Neural cell (in vitro differentiated cells): ENCODE results near the gene DIAPH1.

Experiments
- CTCF ChIP-seq: fragments of 450-650 bp; IDR thresholded peaks from 2 replicates; pipeline ENCODE4 v1.5.1; 2014; ENCODE audit warnings: antibody characterized with exemption, mild to moderate bottlenecking, moderate library complexity; ENCODE audit not compliant: poor library complexity, severe bottlenecking
- EP300 ChIP-seq: fragments of 450-650 bp; conservative IDR thresholded peaks from 2 replicates; pipeline ENCODE4 v1.6.1; 2014; ENCODE audit warnings: antibody characterized with exemption, mild to moderate bottlenecking, moderate library complexity; ENCODE audit not compliant: poor library complexity, severe bottlenecking
- EZH2 ChIP-seq: fragments of 200-600, 300-800 bp; shearing (Covaris generic), sonication (generic); IDR thresholded peaks from 2 replicates; pipeline ENCODE4 v1.6.1; 2014; ENCODE audit warnings: antibody characterized with exemption, low read length, borderline replicate concordance, mild to moderate bottlenecking; ENCODE audit not compliant: insufficient read depth, poor library complexity, severe bottlenecking
- MXI1 ChIP-seq: fragments of 450-650 bp; conservative IDR thresholded peaks from 2 replicates; pipeline ENCODE4 v1.6.1; 2014; ENCODE audit warnings: antibody characterized with exemption, mild to moderate bottlenecking; ENCODE audit not compliant: poor library complexity, severe bottlenecking
- POLR2AphosphoS5 ChIP-seq: IDR thresholded peaks from 2 replicates; pipeline ENCODE4 v1.6.1; 2012
- RAD21 ChIP-seq: fragments of 450-650 bp; conservative IDR thresholded peaks from 2 replicates; pipeline ENCODE4 v1.6.1; 2014; ENCODE audit warnings: antibody characterized with exemption, mild to moderate bottlenecking, moderate library complexity
- REST ChIP-seq: IDR thresholded peaks from 2 replicates; pipeline ENCODE4 v1.6.1; 2012; ENCODE audit warnings: borderline replicate concordance
- SMC3 ChIP-seq: fragments of 450-650 bp; conservative IDR thresholded peaks from 2 replicates; pipeline ENCODE4 v1.6.1; 2014; ENCODE audit warnings: antibody characterized with exemption, mild to moderate bottlenecking, moderate library complexity; ENCODE audit not compliant: poor library complexity
- TAF1 ChIP-seq: IDR thresholded peaks from 2 replicates; pipeline ENCODE4 v1.6.1; 2012; ENCODE audit warnings: low read depth

- TF ChIP-seq CTCF (no peak), EZH2 (no peak), SMC3 (no peak), EP300 (no peak), POLR2AphosphoS5 (no peak), TAF1 (no peak), REST (no peak), RAD21 (no peak), MXI1 (no peak)
These were observed 28.4 kb upstream of the DIAPH1 start for GRCh38 chr5:141647242-141647641.
